CD4-positive, CD25-positive, alpha-beta regulatory T cell (primary cell): Measurements from ENCODE around the gene PLCB4. TPM values are rescaled to one million over a fixed set of nuclear protein-coding genes. Genes with fewer than 3 reads are reported as not detected.

Experiments used
- ATAC-seq, 2 donors: fragments of 150-1000 bp; cut with Tn5 transposase; one replicate each; pipeline ENCODE4 v1.10.0; 2021; ENCODE audit warnings: low read depth in 2 of 2, moderate number of reproducible peaks in 2 of 2, moderate library complexity in 1 of 2
- DNase-seq, 3 donors: peaks; one replicate each; pipeline versions ENCODE4 v3.0.0 to v3.0.0-alpha.2; 2012 to 2022; ENCODE audit warnings: mixed read lengths in 1 of 3
- H3K27ac ChIP-seq: one replicate; pipeline ENCODE4 v1.7.0; 2013; ENCODE audit warnings: mild to moderate bottlenecking, low read length; ENCODE audit not compliant: insufficient read depth, poor library complexity, severe bottlenecking
- H3K27me3 ChIP-seq: one replicate; pipeline ENCODE4 v1.7.0; 2013; ENCODE audit warnings: low read length; ENCODE audit not compliant: control insufficient read depth, insufficient read depth
- H3K36me3 ChIP-seq: one replicate; pipeline ENCODE4 v1.7.0; 2013; ENCODE audit warnings: mild to moderate bottlenecking, low read length, moderate library complexity; ENCODE audit not compliant: control insufficient read depth, insufficient read depth
- H3K4me1 ChIP-seq: 2 replicates; pipeline ENCODE4 v1.7.0; 2013; ENCODE audit warnings: mild to moderate bottlenecking, low read length; ENCODE audit not compliant: insufficient read depth, control insufficient read depth, poor library complexity, severe bottlenecking
- H3K4me3 ChIP-seq: one replicate; pipeline ENCODE4 v1.7.0; 2013; ENCODE audit warnings: low read depth, mild to moderate bottlenecking, low read length, moderate library complexity
- H3K9me3 ChIP-seq, 2 experiments: 1 replicate in 1 of 2; 2 replicates in 1 of 2; pipeline ENCODE4 v1.7.0; 2013; ENCODE audit warnings: low read length in 2 of 2, mild to moderate bottlenecking in 1 of 2, moderate library complexity in 1 of 2; ENCODE audit not compliant: control insufficient read depth in 2 of 2
- H3K27ac Mint-ChIP-seq, 3 donors: one replicate each; pipeline ENCODE4 v1.8.0; 2020 to 2022; ENCODE audit warnings: mild to moderate bottlenecking in 3 of 3, mixed read lengths in 3 of 3, moderate library complexity in 2 of 3
- H3K27me3 Mint-ChIP-seq: one replicate; pipeline ENCODE4 v1.8.0; 2022; ENCODE audit warnings: mild to moderate bottlenecking, mixed read lengths
- H3K36me3 Mint-ChIP-seq: one replicate; pipeline ENCODE4 v1.8.0; 2020; ENCODE audit warnings: mixed read lengths
- H3K4me1 Mint-ChIP-seq, 4 donors: one replicate each; pipeline ENCODE4 v1.8.0; 2020 to 2022; ENCODE audit warnings: mixed read lengths in 4 of 4, mild to moderate bottlenecking in 1 of 4
- H3K4me3 Mint-ChIP-seq, 4 donors: one replicate each; pipeline ENCODE4 v1.8.0; 2020 to 2022; ENCODE audit warnings: mild to moderate bottlenecking in 4 of 4, mixed read lengths in 4 of 4, moderate library complexity in 3 of 4
- H3K9me3 Mint-ChIP-seq, 7 donors: one replicate each; pipeline ENCODE4 v1.8.0; 2020 to 2022; ENCODE audit warnings: mixed read lengths in 7 of 7, mild to moderate bottlenecking in 3 of 7, moderate library complexity in 2 of 7
- polyA plus RNA-seq, 4 donors: library from polyadenylated mRNA; unstranded; fragments of 300-500 nt; fragmentation: Illumina TruSeq; gene quantifications; one replicate each; pipeline ENCODE4 v1.2.3, GENCODE V29; 2021
- total RNA-seq: library from RNA; stranded (reverse); gene quantifications from one replicate; pipeline ENCODE4 v1.2.3, GENCODE V29; 2022

PLCB4 gene
- total and polyA plus RNA-seq, 5 donors from 2014 or later, result 0.94 TPM; not detected in 4

DNA sequence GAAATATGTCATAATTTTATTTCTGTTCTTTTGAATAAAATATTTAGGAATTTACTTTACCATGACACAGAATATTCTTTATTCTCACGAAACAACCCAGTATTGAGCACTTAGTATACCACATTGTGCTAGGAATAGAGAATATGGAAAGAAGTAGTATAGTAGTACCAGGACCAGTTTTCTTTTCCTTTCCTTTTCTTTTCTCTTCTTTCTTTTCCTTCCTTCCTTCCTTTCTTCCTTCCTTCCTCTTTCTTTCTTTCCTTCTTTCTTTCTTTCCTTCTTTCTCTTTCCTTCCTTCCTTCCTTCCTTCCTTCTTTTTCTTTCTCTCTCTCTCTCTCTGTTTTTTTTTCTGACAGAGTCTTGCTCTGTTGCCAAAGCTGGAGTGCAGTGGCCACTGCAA is 7.5 kb upstream of the PLCB4 start:
- Histone ChIP-seq H3K4me1 (no peaks in the 10 kb centered on the region), H3K27me3 (no peaks in the 10 kb centered on the region), H3K9me3 (peaks cover 0 to 5% of the 10 kb centered on the region in 2 experiments), H3K27ac (no peak overlapping the region), H3K4me3 (no peak overlapping the region), H3K36me3 (no peaks in the 10 kb centered on the region)
- Mint-ChIP-seq H3K36me3 (no peaks in the 10 kb centered on the region), H3K4me3 (no peak overlapping the region), H3K27ac (no peak overlapping the region), H3K27me3 (peaks cover 4% of the 10 kb centered on the region), H3K9me3 (peaks cover 0 to 7% (median 4%) of the 10 kb centered on the region in 7 donors), H3K4me1 (no peaks in the 10 kb centered on the region)
- DNase-seq (no peak), ATAC-seq (no peak)

DNA sequence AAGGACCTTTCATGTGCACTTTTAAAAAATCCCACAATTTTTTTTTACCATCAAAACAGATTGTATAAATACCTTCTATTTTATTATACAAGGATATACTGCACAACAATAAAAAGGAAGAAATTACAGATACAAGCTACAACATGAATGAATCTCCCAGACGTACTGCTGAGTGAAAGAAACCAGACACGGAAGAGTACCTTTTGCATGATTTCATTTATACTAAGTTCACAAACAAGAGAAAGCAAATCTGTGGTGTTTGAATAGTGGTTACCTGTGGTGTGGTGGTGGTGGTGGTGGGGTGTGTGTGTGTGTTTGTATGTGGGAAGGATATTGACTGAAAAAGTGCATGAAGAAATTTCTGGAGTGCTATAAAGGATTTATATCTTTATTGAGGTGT is 6.8 kb upstream of the PLCB4 start:
- H3K27me3 ChIP-seq, result no peaks in the 10 kb centered on the region
- no peak for ATAC-seq

DNA sequence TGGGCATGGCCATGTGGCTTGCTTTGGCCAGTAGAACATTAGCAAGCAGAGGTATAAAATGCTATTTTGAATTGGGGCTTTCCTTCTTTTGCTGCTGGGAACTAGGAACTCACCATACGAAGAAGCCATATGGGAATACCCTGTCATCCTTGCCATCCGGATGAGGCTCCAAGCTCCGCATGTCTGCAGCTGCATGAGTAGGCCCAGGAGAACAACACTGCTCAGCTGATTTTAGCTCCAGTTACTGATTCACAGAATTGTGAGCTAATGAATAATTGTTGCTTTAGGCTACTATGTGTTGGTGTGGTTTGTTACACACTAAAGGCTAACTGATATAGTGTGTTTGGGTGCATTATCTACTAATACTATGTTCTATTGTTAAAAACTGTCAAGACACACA is 2.7 kb upstream of the PLCB4 start:
- Mint-ChIP-seq H3K4me1 (peaks cover 0 to 4% (median 0%) of the 10 kb centered on the region in 4 donors), H3K36me3 (peaks cover 4% of the 10 kb centered on the region), H3K4me3 (no peak overlapping the region), H3K27ac (no peak overlapping the region), H3K9me3 (peaks cover 0 to 12% (median 3%) of the 10 kb centered on the region in 7 donors), H3K27me3 (peaks cover 13% of the 10 kb centered on the region)
- DNase-seq, result no peak
- peaks cover 0 to 5% of the 10 kb centered on the region in 2 experiments for H3K9me3 ChIP-seq
- H3K4me1 ChIP-seq, result no peaks in the 10 kb centered on the region
- no peaks in the 10 kb centered on the region for H3K27me3 ChIP-seq
- no peak overlapping the region for H3K4me3 ChIP-seq
- H3K27ac ChIP-seq, result no peak overlapping the region
- no peak for ATAC-seq
- H3K36me3 ChIP-seq, result no peaks in the 10 kb centered on the region

More for the DNA sequence above, 6.8 kb upstream of the PLCB4 start:
- Histone ChIP-seq H3K4me3 (no peak overlapping the region), H3K9me3 (peaks cover 0 to 5% of the 10 kb centered on the region in 2 experiments), H3K36me3 (no peaks in the 10 kb centered on the region), H3K27ac (no peak overlapping the region), H3K4me1 (no peaks in the 10 kb centered on the region)
- no peak overlapping the region for H3K27ac Mint-ChIP-seq
- DNase-seq, result no peak
- H3K36me3 Mint-ChIP-seq, result no peaks in the 10 kb centered on the region
- H3K27me3 Mint-ChIP-seq, result peaks cover 4% of the 10 kb centered on the region
- H3K4me1 Mint-ChIP-seq, result no peaks in the 10 kb centered on the region
- peaks cover 0 to 7% (median 3%) of the 10 kb centered on the region in 7 donors for H3K9me3 Mint-ChIP-seq
- no peak overlapping the region for H3K4me3 Mint-ChIP-seq

DNA sequence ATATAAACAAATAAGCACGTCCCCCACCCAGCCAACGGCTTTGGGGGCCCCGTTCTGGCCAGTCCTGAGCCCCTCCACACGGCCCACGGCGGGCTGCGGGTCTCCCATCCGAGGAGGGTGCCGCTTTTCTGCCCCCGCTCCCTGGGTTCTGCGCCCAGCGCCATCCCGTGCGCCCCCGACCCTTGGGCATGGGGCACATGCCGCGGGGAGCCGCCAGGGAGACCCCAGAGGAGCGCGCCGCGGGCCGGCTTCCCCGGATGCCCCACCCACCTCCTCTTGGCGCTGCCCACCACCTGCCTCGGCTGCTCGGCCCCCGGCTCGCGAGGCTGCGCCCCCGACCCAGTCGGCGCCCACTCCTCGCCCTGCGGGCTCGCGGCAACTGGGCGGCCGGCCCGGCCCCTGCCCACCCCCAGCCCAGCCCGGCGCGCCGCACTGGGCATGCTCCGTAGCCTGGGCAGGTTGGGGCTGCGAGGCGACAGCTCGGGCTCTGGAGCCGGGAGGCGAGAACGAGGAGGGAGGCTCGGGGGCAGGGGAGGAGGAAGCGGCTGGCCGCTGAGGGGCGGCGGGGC is 570 bp upstream of the PLCB4 start:
- Histone ChIP-seq H3K9me3 (no peaks in the 10 kb centered on the region), H3K27ac (no peak overlapping the region), H3K36me3 (no peaks in the 10 kb centered on the region), H3K4me1 (no peaks in the 10 kb centered on the region), H3K4me3 (no peak overlapping the region), H3K27me3 (no peaks in the 10 kb centered on the region)
- Mint-ChIP-seq H3K4me1 (peaks cover 0 to 4% (median 0%) of the 10 kb centered on the region in 4 donors), H3K4me3 (no peak overlapping the region), H3K27ac (no peak overlapping the region), H3K9me3 (peaks cover 0 to 11% (median 3%) of the 10 kb centered on the region in 7 donors), H3K27me3 (peaks cover 13% of the 10 kb centered on the region), H3K36me3 (peaks cover 4% of the 10 kb centered on the region)
- ATAC-seq, result no peak
- no peak for DNase-seq

DNA sequence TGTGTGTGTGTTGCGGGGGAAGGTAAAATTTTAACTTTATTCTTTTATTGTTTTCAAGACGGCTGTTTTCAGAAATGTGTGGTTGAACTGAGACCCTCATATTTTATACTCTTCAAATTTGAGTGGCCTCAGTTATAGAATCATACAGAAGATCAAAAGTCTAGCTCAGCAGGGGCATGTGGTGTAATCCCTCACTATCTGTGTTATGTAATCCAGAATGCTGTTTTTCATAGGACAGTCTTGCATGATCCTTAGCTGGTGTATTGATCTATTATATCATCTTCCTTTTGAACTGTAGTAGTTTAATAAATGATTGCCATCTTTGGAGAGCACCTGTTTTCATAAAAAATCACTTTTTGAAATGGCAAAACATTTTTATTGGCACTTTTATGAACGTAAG is 1.4 kb downstream of the PLCB4 start:
- Mint-ChIP-seq H3K4me1 (peaks cover 0 to 4% (median 0%) of the 10 kb centered on the region in 4 donors), H3K27ac (no peak overlapping the region), H3K9me3 (peaks cover 0 to 6% (median 2%) of the 10 kb centered on the region in 7 donors), H3K4me3 (no peak overlapping the region), H3K27me3 (peaks cover 8% of the 10 kb centered on the region), H3K36me3 (peaks cover 4% of the 10 kb centered on the region)
- no peak overlapping the region for H3K4me3 ChIP-seq
- H3K27ac ChIP-seq, result no peak overlapping the region
- no peaks in the 10 kb centered on the region for H3K4me1 ChIP-seq
- H3K27me3 ChIP-seq, result no peaks in the 10 kb centered on the region
- no peak for DNase-seq
- ATAC-seq, result no peak
- H3K9me3 ChIP-seq, result no peaks in the 10 kb centered on the region
- H3K36me3 ChIP-seq, result no peaks in the 10 kb centered on the region

DNA sequence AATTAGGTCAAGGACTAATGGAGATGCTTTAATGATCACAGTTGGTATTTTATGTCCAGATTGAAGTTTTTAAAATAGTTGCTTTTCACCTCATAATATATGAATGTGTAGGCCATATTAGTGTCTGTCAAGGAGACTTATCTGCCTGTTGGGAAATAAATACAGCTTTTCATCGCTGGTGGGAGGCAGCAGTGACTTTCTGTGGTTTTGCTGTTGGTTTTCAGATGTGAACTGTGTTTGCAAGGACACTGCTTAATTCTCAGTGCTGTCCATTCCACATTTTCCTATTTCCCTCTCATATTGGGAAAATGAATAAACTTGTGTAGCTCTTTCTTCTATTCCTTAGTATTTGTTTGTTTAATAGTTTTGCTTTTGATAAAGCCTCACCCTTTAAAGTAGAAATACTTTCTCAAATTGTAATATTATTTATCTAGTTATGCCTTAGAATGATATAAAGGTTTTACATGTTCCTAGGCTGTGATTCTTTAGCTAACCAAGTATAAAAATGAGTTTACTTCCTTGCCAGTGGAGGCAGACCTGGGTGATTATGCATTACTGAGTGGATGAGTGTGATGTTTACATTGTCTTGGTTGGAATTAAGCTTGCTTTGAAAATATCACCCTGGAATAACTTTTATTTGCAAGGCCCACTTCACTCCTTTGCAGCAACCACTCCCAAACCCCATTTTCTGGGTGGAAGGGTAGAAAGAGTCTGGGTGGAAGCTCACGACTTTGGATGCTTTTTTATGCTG is 3.3 kb downstream of the PLCB4 start:
- Histone ChIP-seq H3K27me3 (no peaks in the 10 kb centered on the region), H3K4me1 (no peaks in the 10 kb centered on the region), H3K36me3 (no peaks in the 10 kb centered on the region), H3K4me3 (no peak overlapping the region), H3K27ac (no peak overlapping the region), H3K9me3 (no peaks in the 10 kb centered on the region)
- Mint-ChIP-seq H3K4me3 (no peak overlapping the region), H3K4me1 (peaks cover 0 to 4% (median 0%) of the 10 kb centered on the region in 4 donors), H3K27ac (no peak overlapping the region), H3K9me3 (peaks cover 0 to 6% (median 2%) of the 10 kb centered on the region in 7 donors), H3K36me3 (peaks cover 4% of the 10 kb centered on the region), H3K27me3 (peaks cover 8% of the 10 kb centered on the region)
- DNase-seq, result no peak
- no peak for ATAC-seq

DNA sequence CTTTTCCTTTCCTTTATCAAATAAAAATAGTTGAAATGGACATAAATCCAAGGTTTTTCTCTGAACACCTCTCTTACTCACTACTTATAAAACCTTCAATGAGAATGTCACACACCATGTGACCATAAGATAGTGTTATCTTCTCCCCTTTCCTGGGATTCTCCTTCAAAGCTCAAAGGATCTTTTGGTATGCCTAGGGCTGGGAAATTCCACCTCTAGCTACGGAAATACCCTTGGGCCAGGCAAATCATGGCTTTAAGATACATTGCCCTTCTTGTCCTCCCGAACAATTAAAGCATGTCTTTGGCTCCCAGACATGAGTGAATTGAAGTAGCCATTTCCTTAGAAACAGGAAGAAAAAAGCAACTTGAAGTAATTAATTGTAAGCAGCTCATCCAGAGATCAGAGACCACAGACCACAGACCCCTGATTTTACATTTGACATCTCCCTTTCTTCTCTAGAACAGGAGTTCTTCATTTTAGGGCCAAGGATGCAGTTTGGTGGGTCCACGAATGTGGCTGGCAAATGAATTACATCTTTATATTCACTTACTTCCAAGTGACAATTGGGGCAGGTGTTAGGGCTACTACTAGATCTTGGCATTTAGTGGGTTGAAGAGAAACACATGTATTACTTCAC is 4.1 kb downstream of the PLCB4 start:
- no peak overlapping the region for H3K27ac Mint-ChIP-seq
- H3K27me3 Mint-ChIP-seq, result peaks cover 8% of the 10 kb centered on the region

More for the DNA sequence above, 4.1 kb downstream of the PLCB4 start:
- Mint-ChIP-seq H3K36me3 (peaks cover 4% of the 10 kb centered on the region), H3K4me1 (peaks cover 0 to 4% (median 0%) of the 10 kb centered on the region in 4 donors), H3K9me3 (peaks cover 0 to 6% (median 2%) of the 10 kb centered on the region in 7 donors), H3K4me3 (no peak overlapping the region)
- H3K36me3 ChIP-seq, result no peaks in the 10 kb centered on the region
- DNase-seq (no peak), ATAC-seq (no peak)
- H3K27ac ChIP-seq, result no peak overlapping the region
- H3K9me3 ChIP-seq, result no peaks in the 10 kb centered on the region
- H3K27me3 ChIP-seq, result no peaks in the 10 kb centered on the region
- H3K4me3 ChIP-seq, result no peak overlapping the region
- no peaks in the 10 kb centered on the region for H3K4me1 ChIP-seq
